ENCODE measurements around the gene TCF19. TPM values are rescaled to one million over a fixed set of nuclear protein-coding genes. Genes with fewer than 3 reads are reported as not detected.
"Not testable (repeated sequence)": the region's sequence is repeated elsewhere in the genome, so short reads cannot be mapped to it uniquely, and the experiment has no call there.

The TCF19 gene
- total and polyA plus RNA-seq, 8 donors: 5.0 to 16.1 (median 7.4) TPM

DNA sequence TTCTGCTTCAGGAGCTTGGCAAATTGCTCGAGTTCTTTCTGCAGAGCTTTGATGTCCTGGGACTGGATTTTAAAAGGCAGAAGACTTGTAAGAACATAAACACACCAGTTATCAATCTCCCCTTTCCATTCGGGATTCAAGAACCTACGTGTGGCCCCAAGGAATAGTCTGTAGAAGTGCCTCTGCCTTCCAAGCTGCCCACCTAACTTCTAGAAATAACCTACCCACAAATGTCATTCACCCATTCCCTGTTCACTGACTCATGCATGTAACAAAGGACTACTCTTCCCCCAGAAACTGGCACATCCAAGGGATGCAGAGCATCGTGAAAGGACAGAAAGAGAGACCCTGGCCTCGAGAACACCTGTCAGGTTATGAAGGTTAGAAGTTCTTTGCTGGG is 7.6 kb downstream of the TCF19 start:
- intact Hi-C loops (cut with DNase I; ENCODE audit: low total_unique reads): no loop called here
- Histone ChIP-seq H3K27ac (no peak overlapping the region), H3K9me3 (no peaks in the 10 kb centered on the region), H3K27me3 (no peaks in the 10 kb centered on the region), H3K4me3 (no peak overlapping the region), H3K36me3 (peaks cover 0 to 46% (median 36%) of the 10 kb centered on the region in 4 donors), H3K4me1 (peaks cover 0 to 25% (median 11%) of the 10 kb centered on the region in 4 donors)
- TF ChIP-seq POLR2A (IDR thresholded peaks at IDR 0.05): no peak
- TF ChIP-seq, protein P1, sequence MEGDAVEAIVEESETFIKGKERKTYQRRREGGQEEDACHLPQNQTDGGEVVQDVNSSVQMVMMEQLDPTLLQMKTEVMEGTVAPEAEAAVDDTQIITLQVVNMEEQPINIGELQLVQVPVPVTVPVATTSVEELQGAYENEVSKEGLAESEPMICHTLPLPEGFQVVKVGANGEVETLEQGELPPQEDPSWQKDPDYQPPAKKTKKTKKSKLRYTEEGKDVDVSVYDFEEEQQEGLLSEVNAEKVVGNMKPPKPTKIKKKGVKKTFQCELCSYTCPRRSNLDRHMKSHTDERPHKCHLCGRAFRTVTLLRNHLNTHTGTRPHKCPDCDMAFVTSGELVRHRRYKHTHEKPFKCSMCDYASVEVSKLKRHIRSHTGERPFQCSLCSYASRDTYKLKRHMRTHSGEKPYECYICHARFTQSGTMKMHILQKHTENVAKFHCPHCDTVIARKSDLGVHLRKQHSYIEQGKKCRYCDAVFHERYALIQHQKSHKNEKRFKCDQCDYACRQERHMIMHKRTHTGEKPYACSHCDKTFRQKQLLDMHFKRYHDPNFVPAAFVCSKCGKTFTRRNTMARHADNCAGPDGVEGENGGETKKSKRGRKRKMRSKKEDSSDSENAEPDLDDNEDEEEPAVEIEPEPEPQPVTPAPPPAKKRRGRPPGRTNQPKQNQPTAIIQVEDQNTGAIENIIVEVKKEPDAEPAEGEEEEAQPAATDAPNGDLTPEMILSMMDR (IDR thresholded peaks at IDR 0.05): no peak
- no peak for TF ChIP-seq POLR2AphosphoS5 (IDR thresholded peaks at IDR 0.05)
- no peak for TF ChIP-seq EP300 (IDR thresholded peaks at IDR 0.05)
- DNase-seq: no peak
- 56 to 81% (median 75%) methylated on average over 5 of the region's 5 CpGs for WGBS, 5 donors

DNA sequence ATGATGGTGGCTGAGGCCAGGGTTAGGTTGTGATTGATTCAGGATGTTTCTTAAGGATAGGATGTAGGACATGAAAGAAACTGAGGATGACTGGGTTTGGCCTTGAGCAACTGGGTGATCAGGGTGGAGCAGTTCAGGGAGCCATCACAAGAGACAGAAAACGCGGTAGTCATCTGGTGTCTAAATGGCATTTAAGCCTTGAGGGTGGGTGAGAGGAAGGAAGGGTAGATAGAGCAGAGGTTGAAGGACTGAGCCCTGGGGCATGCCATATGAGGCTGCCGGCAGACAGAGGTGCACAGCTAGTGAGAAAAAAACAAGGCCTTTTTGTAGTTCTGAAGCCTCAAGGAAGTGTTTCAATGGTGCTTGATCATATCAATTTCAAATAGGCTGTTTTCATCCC is 10.2 kb downstream of the TCF19 start:
- TF ChIP-seq, protein P1 (IDR thresholded peaks at IDR 0.05): no peak
- no peak for TF ChIP-seq EP300 (IDR thresholded peaks at IDR 0.05)
- whole genome bisulfite sequencing, 5 donors: 80 to 89% (median 88%) methylated on average over 3 of the region's 3 CpGs
- no peaks in the 10 kb centered on the region for H3K9me3 ChIP-seq
- peaks cover 0 to 41% (median 16%) of the 10 kb centered on the region in 4 donors for H3K4me1 ChIP-seq
- no peak for DNase-seq
- H3K27me3 ChIP-seq: no peaks in the 10 kb centered on the region
- no peak overlapping the region for H3K4me3 ChIP-seq
- intact Hi-C loops (cut with DNase I; ENCODE audit: low total_unique reads): no loop called here
- H3K27ac ChIP-seq: no peak overlapping the region
- H3K36me3 ChIP-seq: peaks cover 0 to 36% (median 20%) of the 10 kb centered on the region in 4 donors

DNA sequence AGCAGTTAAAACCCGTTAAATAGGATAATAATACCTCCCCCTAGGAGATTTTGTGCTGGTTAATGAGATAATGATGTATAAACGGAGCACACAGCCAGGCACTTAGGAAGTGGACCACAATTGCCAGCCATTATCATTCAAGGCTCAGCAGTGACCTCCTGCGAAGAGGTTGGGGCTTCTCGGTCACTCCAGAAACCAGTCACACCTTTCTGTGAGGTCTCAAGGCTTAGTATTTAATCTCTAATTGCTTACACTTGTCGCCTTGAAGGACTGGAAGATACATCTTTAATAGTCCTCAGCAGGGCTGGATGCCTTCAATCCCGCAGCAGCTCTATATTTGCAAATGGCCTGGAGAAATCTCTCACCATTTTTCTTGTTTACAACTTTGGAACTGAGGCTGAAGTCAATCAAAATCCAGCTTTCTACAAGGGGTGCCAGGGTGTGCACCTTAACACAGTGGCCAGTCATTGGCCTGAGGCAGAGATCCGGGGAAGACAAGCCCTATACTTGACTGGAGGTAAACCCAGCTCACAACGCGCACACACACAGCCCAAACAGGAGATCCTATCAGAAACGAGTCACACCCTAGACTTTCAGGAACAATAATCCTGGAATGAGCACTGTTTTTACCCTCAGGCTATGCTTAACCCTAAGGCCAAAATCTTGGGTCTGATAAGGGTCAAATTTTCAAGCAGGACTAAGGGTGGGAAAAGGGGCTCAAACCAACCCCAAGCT is 10.9 kb downstream of the TCF19 start:
- intact Hi-C loops (cut with DNase I; ENCODE audit: low total_unique reads): no loop called here
- H3K4me1 ChIP-seq: peaks cover 0 to 41% (median 16%) of the 10 kb centered on the region in 4 donors
- no peak overlapping the region for H3K4me3 ChIP-seq
- H3K9me3 ChIP-seq: no peaks in the 10 kb centered on the region
- peak overlapping the region in 4 of 5 donors; percentile 25 to 68 (median 43) for H3K27ac ChIP-seq
- H3K27me3 ChIP-seq: no peaks in the 10 kb centered on the region
- peak in 1 of 2 donors; percentile 43 for DNase-seq
- whole genome bisulfite sequencing, 5 donors: 58 to 71% (median 65%) methylated on average over 10 of the region's 10 CpGs
- TF ChIP-seq POLR2A (IDR thresholded peaks at IDR 0.05): no peak
- TF ChIP-seq EP300 (IDR thresholded peaks at IDR 0.05): no peak
- no peak for TF ChIP-seq POLR2AphosphoS5 (IDR thresholded peaks at IDR 0.05)
- TF ChIP-seq, protein P1 (IDR thresholded peaks at IDR 0.05): no peak
- peaks cover 0 to 34% (median 21%) of the 10 kb centered on the region in 4 donors for H3K36me3 ChIP-seq

DNA sequence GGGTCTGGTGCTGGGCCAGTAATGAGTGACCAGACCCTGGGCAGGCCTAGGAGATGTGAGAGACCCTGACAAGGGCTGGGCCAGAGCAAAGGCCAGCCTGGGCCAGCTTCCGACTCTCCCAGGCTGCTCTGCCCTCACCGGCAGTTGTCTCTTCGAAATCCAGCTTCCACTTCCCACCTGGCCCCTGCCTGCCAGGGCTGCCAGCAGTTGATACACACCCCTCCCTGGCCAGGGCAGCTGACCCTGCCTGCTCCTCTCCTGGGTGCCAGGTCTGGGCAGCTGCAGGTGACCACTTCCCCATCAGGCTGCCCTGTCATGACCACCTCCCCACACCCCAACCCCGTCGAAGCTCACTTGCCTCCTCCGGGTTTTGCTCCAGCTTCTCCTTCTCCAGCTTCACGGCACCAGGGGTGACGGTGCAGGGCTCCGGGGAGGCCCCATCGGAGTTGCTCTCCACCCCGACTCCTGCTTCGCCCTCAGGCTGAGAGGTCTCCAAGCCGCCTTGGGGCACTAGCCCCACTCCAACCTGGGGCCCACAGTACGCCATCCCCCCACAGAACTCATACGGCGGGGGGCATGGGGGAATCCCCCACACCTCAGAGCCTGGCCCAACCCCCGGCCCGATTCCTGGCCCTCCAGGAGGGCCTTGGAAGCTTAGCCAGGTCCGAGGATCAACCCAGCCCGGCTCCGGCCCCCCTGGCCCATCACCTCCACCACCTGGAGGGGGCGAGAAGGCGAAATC is 11.6 kb downstream of the TCF19 start:
- peaks cover 0 to 33% (median 22%) of the 10 kb centered on the region in 4 donors for H3K36me3 ChIP-seq
- H3K4me3 ChIP-seq; H3K27me3 ChIP-seq; H3K9me3 ChIP-seq; DNase-seq; intact Hi-C loops (cut with DNase I; ENCODE audit: low total_unique reads): not testable (repeated sequence)
- H3K27ac ChIP-seq: peak overlapping the region in 4 of 5 donors; percentile 25 to 68 (median 43)
- WGBS, 5 donors: 58 to 74% (median 66%) methylated on average over 18 to 23 of the region's 23 CpGs
- peaks cover 0 to 41% (median 16%) of the 10 kb centered on the region in 4 donors for H3K4me1 ChIP-seq

Data from stomach (tissue), 9 donors.